ENCODE results near the gene CEP78. TPM values are rescaled to one million over a fixed set of nuclear protein-coding genes. Genes with fewer than 3 reads are reported as not detected.

CEP78 gene
- total RNA-seq (1 to 10 TPM; 1.9 to 8.2 (median 3.4) TPM), polyA plus RNA-seq (1 to 10 TPM; 1.1 to 3.3 TPM)
- long read RNA-seq, donor 1, full-length matches to known transcripts: 3 of 6 reads
- long read RNA-seq, donor 1, partial matches to known transcripts: 1 of 6 reads
- long read RNA-seq, donor 1, other reads (novel, unspliced or antisense): 2 of 6 reads
- long read RNA-seq, donor 2, full-length matches to known transcripts: 7 of 14 reads
- long read RNA-seq, donor 2, partial matches to known transcripts: 3 of 14 reads
- long read RNA-seq, donor 2, other reads (novel, unspliced or antisense): 4 of 14 reads
- long read RNA-seq, donor 3, partial matches to known transcripts: 0 of 3 reads
- long read RNA-seq, donor 3, other reads (novel, unspliced or antisense): 2 of 3 reads

DNA sequence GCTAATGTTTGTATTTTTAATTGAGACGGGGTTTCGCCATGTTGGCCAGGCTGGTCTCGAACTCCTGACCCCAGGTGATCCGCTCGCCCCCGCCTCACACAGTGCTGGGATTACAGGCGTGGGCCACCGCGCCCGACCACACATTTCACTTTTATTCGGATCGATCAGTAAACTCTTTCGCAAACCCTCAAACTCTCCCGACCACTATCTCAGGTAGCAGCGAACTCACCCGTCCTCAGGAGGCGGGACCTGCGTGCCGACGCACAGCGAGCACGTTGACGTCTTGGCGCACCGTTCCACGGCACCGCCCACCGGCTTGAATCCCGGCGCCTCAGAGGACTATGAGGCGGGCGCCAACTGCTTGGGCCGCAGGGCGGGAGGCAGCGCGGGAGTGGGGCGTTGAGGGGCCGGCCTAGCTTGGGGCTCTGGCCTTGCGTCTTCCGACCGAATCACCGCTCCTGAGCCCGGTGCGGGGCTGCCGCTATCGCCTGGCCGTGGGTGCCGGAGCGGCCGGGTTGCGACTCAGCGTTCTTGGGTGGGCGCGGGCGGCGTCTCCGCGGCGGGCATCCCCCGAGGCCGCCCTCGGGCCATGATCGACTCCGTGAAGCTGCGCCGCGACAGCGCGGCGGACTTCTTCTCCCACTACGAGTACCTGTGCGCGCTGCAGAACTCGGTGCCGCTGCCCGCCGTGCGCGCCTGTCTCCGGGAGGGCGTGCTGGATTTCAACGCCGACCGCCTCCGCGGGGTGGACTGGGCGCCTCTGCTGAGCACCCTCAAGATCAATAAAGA is at the start of gene CEP78:
Gene CEP78, plus strand, starts transcription at position 314 of the 789 bp plus-strand sequence. Its CDS starts 276 bp downstream, at position 590.
- peak; percentile 93 to 100 (median 100) for ATAC-seq
- peaks cover 0 to 12% (median 7%) of the 10 kb centered on the region in 9 donors for H3K36me3 ChIP-seq
- TF ChIP-seq, protein P1, sequence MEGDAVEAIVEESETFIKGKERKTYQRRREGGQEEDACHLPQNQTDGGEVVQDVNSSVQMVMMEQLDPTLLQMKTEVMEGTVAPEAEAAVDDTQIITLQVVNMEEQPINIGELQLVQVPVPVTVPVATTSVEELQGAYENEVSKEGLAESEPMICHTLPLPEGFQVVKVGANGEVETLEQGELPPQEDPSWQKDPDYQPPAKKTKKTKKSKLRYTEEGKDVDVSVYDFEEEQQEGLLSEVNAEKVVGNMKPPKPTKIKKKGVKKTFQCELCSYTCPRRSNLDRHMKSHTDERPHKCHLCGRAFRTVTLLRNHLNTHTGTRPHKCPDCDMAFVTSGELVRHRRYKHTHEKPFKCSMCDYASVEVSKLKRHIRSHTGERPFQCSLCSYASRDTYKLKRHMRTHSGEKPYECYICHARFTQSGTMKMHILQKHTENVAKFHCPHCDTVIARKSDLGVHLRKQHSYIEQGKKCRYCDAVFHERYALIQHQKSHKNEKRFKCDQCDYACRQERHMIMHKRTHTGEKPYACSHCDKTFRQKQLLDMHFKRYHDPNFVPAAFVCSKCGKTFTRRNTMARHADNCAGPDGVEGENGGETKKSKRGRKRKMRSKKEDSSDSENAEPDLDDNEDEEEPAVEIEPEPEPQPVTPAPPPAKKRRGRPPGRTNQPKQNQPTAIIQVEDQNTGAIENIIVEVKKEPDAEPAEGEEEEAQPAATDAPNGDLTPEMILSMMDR (IDR thresholded peaks at IDR 0.05): no peak
- peak in 1 of 2 donors; percentile 64 for TF ChIP-seq POLR2A (IDR thresholded peaks at IDR 0.05)
- WGBS, 4 donors: 0 to 1% (median 0%) methylated on average over 34 to 87 of the region's 87 CpGs
- H3K9me3 ChIP-seq: no peaks in the 10 kb centered on the region
- H3K27ac ChIP-seq: peak within 1 kb of the TSS in 11 of 12 donors; percentile 31 to 89 (median 66)
- H3K4me3 ChIP-seq: peak within 1 kb of the TSS; percentile 65 to 97 (median 76)
- H3K4me1 ChIP-seq: peaks cover 0 to 20% (median 2%) of the 10 kb centered on the region in 12 donors
- H3K27me3 ChIP-seq: no peaks in the 10 kb centered on the region
- intact Hi-C loops (cut with DNase I): loop anchor here in 1 of 10 donors (10.0 kb wide), 1 partner anchor 1061 kb away; the partner anchor contains the start of gene VPS13A
- peak; percentile 91 to 95 (median 94) for DNase-seq

DNA sequence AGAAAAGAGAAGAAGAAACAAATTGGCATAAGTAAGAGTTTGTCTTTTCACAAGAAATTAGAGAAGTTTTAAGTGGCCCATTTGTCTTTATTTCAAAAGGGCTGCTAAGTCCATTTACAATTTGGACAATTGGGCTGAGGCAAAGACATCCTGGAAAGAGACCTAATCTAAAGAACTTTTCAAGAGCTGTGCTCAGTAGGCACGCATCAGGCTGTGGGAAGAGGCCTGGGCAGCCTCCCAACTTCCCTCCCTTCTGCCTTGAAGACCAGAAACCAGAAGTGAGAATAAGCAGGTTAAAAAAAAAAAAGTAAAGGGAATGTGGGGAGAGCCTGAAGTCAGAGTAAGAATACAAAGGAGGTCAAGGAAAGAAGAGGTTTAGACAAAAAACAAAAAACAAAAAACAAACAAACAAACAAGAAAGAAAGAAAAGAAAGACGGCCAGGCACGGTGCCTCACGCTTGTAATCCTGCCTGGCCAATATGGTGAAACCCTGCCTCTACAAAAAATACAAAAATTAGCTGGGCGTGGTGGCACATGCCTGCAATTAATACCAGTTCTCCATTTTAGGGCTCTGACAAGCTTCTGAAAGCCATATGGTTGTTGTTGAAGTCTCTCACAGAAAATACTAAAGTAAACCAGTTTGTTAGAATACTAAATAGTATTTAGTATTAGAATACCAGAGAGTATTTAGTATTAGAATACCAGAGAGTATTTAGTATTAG is 48.0 kb upstream of the CEP78 start:
- Histone ChIP-seq H3K27ac (peak overlapping the region in 1 of 12 donors; percentile 73), H3K4me3 (no peak overlapping the region), H3K4me1 (peaks cover 0 to 25% (median 0%) of the 10 kb centered on the region in 12 donors), H3K36me3 (no peaks in the 10 kb centered on the region), H3K27me3 (no peaks in the 10 kb centered on the region), H3K9me3 (no peaks in the 10 kb centered on the region)
- ATAC-seq (no peak), DNase-seq (peak in 2 of 5 donors; percentile 32 to 45)
- intact Hi-C loops (cut with DNase I): no loop called here
- no peak for TF ChIP-seq POLR2A (IDR thresholded peaks at IDR 0.05)
- TF ChIP-seq, protein P1 (IDR thresholded peaks at IDR 0.05): no peak
- WGBS, 4 donors: 72 to 79% (median 77%) methylated on average over 5 of the region's 5 CpGs

- Histone ChIP-seq H3K4me3 (no peak overlapping the region), H3K27me3 (no peaks in the 10 kb centered on the region), H3K36me3 (no peaks in the 10 kb centered on the region), H3K4me1 (peaks cover 0 to 25% (median 0%) of the 10 kb centered on the region in 12 donors), H3K9me3 (no peaks in the 10 kb centered on the region), H3K27ac (peak overlapping the region in 1 of 12 donors; percentile 73)
- DNase-seq (no peak), ATAC-seq (no peak)
- 82 to 93% (median 89%) methylated on average over 1 of the region's 1 CpG for WGBS, 4 donors
- TF ChIP-seq POLR2A (IDR thresholded peaks at IDR 0.05): no peak
- TF ChIP-seq, protein P1 (IDR thresholded peaks at IDR 0.05): no peak
- intact Hi-C loops (cut with DNase I): no loop called here
Measured at GRCh38 chr9:78188594-78188993, 47.3 kb upstream of the CEP78 start.
